HG03039 (cell line): ENCODE data around the gene NFKBIZ.
"Not testable (repeated sequence)": the region's sequence is repeated elsewhere in the genome, so short reads cannot be mapped to it uniquely, and the experiment has no call there.

Experiments
- ATAC-seq: cut with Tn5 transposase; IDR thresholded peaks from one replicate; pipeline ENCODE4 v1.9.1; 2021; ENCODE audit warnings: mild to moderate bottlenecking, moderate library complexity; ENCODE audit not compliant: unreplicated experiment

NFKBIZ gene

DNA sequence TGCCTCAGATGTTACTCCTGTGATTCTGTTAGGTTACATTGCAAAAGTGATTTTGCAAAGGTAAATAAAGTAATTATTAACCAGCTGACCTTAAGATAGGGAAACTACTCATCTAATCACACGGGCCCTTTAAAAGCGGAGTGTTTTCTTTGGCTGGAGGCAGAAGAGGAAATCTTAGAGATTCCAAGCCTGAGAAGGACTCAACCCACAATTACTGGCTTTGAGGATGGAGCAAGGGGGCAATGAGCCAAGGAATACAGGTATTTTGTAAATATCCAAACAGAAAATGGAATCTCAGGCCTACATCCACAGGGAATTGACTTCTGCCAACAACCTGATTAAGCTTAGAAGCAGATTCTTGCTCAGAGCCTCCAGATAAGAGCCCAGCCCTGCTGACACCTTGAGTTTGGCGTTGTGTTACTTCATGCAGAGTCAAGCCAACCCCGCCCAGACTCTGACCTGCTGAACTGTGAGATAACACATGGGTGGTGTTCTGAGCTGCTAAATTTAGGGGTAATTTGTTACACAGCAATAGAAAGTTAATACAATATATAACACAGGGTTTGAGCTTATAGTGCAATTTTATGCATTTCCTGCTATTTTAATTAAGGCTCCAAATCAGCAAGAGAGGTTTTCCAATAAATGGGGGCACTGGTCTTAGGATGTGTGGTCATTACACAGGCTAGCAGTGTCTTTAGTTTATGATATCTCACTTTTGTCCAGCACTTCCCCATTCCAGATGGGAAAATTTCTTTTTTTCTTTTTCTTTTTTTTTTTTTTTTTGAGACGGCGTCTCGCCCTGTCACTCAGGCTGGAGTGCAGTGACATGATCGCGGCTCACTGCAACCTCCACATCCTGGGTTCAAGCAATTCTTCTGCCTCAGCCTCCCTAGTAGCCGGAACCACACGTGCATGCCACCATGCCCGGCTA, 19.5 kb downstream of the NFKBIZ start:
- no peak for ATAC-seq

DNA sequence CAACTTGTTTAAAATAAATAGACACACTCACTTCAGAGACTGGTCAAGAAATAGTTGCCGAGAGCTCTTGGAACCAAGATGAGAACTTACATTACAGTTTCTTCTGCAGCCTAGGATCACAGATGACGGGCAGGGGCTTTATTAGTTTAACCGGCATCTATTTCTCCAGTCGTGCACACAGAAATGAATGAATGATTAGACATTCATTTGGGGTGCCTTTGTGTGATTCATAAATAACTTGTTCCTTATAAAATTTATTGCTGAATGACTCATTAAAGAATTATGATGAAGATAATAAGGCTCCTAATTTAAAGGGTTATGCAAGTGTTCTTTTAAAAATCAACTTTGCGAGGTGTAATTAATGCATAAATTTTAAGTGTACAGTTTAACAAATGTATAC, 20.8 kb downstream of the NFKBIZ start:
- no peak for ATAC-seq

DNA sequence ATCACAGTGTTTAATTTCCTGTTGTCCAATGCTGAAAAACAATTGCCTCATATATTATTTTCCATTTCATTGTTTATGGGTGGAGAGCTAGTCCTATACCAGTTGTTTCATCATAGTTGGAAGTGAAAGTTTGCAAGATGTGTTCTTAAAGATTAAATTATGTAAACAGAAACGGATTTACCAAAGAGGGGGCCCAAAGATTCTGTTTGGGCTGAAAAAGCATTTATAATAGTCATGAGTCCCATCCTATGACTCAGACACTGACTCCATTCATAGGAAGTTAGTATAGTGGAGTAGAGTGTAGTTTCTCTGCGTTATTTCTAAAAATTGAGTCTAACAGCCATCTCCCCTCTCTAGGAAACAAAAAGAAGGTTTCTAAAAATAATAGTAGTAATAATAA, 24.3 kb downstream of the NFKBIZ start:
- ATAC-seq: no peak

DNA sequence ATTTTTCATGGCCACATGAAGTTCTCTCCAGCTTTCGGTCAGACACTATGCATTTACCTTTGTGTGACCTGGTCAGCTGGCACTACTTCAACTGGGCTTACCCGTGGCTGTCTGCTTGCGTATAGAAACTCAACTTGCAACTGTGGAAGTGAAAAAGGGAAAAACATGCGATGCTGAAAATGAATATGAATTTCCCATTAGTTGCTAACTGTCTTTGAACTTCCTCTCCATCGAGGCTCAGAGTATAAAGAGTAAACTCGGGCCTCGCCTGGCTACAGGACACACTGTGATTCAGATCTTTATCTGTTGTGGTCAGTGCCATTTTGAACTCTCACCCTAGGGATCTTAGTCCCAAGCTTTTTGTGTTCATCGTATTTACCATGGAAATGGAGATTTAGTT, 26.8 kb downstream of the NFKBIZ start:
- no peak for ATAC-seq

DNA sequence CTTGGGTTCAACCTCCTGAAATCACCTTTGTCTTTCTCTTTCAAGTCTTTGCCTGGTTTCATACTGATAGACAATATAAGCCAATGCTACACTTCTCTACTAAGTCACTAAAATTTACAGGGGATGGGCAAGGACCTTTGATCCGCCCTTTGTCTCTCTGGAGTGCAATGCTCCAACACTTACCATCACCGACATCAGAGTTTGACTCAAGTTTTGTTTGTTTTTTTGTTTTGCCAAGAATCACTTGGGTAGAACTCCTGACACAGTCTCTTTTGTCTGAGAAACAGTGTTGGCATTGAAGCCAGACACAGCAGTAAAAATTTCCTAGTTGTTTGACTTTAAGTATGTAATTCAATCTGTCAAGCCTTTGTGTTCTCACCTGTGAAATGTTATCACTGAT, 29.3 kb downstream of the NFKBIZ start:
- no peak for ATAC-seq

DNA sequence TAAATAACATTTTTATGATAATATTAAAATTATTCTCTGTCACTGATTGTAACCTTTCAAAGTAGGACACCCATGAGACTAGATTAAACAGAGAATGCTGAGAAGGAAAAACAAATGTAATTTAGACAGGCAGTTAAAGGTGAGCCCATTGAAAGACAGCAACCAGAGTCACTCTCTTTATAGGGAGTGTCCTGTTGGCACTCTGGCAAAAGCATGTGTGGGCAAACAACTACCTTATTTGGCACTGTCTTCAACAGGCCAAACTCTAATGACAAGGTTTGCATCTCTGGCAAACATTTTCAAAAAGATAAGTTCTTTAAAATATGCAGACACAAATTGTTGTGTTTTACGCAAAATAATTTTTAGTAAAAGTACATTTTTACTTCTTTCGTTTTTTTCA, 29.8 kb downstream of the NFKBIZ start:
- ATAC-seq: no peak

DNA sequence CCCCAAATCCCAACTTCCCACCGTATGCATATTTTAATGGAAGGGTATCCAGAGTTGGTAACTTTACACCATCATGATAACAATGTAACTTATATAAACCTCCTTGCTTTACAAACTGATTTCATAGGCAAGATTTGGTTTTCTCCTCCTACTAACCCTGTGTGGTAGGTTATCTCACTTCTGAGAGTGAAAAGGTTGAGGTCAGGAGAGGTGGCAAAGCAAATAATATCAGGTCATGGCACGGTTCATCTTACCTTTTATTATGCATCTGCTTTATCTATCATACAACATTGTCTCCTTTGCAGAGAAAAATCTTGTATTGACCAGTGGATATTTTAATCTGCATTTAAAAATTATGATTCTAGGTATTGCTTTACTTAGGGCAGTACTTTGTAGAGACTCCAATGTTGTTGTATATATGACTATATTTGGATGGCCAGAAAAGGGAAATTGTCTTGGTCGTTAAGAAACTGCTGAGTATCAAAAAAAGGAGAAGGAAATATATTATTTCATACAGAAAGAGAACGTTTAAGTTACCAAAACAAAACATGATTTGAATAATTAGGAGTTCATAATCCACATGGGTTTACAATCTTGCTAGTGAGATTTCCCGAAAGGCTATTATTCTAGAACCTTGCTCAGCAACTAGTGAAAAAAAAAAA, 30.4 kb downstream of the NFKBIZ start:
- ATAC-seq: no peak

DNA sequence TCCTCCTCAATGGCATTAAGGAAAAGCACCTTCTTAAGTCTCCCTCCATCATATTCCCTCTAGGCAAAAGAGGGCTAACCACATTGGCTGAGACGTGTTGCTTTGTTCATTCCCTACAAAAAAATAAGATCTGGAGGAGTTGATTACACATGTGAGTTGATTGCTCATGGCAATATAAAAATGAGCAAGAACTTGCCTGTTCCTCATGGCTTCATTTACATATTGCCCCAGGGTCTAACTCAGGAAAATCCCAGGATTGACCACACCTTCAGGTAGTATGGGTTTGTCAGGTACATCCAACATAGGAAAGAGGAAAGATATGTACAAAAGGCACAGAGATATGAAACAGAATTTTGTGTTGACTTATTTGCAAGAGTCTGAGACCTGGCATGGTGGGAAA, 35.5 kb downstream of the NFKBIZ start:
- ATAC-seq: no peak

DNA sequence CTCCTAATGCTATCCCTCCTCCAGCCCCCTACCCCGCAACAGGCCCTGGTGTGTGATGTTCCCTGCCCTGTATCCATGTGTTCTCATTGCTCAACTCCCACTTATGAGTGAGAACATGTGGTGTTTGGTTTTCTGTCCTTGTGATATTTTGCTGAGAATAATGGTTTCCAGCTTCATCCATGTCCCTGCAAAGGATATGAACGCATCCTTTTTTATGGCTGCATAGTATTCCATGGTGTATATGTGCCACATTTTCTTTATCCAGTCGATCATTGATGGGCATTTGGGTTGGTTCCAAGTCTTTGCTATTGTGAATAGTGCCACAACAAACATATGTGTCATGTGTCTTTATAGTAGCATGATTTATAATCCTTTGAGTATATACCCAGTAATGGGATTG, 36.3 kb downstream of the NFKBIZ start:
- not testable (repeated sequence) for ATAC-seq

DNA sequence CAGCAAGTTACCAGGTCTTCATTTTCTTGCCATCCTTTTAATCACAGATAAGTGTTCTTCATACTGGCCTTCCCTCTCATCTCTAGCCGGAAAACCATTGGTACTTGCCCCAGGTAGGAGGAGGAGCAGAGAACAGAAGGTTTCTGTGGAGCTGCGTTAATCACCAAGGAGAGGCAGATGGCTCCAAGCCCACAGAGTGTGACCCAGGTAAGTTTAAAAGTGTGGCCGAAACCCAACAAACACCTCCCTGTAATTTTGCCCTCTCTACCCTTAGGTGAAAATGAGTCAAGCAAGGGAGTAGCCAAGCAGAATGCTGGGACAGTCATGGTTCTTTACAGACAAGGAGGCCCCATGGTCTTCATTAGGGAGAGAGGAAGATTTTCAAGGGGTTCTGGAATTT, 37.3 kb downstream of the NFKBIZ start:
- ATAC-seq: no peak

DNA sequence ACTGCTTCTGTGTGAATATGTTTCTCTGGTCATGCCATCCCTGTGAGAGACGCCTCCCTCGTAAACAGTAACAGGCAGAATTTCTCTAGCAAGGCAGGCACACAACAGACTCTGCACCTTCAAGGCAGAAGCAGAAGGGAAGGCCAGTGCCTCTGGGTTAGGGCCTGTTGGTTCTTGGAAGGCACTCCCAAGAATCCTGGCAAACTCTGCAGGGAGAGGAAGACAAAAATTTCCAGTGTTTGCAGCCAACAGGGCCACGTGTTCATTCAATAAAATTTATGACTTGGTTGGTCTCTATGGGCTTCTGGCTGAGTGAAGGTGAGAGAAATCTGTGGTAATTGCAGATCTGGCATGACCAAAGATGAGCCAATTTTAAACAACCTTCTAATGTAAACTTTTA, 39.3 kb downstream of the NFKBIZ start:
- ATAC-seq: no peak

DNA sequence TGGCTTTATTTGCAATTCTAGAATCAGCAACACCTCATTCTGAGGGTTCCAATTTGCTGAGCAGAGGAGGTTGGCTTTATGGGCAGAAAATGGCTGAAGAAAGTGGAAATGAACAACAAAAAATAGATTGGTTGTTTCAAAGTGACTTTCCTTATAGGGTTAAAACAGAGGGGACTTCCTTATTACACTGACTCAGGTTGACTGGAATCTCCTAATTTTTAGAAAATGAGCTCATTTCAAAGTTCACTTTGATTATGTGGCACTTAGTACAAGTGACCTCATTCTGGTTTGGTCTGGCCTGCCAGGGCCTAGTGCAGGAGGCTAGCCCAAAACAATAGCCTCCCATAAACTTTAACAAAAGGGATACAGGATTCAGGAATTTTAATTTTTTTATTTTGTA, 41.4 kb downstream of the NFKBIZ start:
- ATAC-seq: peak; percentile 83

DNA sequence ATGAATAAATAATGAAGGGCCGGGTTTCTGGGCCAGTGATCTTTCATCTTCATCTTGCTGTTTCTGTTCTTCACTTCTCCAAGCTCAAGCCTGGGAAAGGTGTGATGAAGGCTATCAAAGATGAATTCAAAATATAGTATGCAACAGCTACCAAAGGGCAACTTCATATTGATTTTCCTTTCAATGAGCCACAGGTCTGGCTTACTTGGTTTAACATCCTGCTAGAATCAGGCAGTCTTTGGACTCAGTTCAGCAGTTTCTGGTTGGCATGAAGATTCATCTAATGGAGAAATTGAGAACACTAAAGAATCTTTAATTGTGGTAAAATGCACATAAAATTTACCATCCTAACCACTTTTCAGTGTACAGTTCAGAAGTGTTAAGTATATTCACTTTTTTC, 43.3 kb downstream of the NFKBIZ start:
- ATAC-seq: no peak

DNA sequence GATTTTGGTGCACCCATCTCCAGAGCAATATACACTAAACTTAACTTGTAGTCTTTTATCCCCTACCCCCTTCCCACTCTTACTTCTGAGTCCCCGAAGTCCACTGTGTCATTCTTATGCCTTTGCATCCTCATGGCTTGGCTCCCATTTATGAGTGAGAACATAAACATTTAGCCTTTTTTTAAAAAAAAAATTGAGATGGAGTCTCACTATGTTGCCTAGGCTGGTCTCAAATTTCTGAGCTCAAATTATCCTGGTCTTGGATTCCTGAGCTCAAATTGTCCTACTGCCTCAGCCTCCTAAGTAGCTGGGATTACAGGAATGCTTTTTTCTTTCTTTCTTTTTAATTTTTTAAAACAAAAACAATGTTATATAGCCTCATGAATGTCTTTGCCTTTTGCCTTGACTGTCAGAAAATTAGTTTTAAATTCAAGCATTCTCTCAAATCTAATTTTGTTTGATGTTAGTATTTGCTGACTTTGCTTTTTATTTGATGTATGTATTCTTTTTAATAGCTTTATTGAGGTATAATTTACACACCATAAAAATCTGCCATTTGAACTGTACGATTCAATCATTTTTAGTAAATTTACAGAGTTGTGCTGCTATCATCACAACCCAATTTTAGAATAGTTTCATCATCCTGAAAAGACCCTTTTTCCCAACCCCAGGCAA, 46.9 kb downstream of the NFKBIZ start:
- no peak for ATAC-seq

DNA sequence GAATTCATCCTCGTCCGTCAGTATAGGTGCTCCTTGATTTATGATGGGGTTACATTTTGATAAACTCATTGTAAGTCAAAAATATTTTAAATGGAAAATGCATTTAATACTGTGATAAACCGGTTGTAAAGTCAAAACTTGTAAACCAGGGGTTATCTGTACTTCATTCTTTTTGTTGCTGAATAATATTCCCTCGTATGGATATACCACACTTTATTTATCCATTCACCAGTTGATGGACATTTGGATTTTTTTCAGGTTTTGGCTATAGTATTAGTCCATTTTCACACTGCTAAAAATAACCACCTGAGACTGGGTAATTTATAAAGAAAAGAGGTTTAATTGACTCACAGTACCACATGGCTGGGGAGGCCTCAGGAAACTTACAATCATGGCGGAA, 47.7 kb downstream of the NFKBIZ start:
- no peak for ATAC-seq

DNA sequence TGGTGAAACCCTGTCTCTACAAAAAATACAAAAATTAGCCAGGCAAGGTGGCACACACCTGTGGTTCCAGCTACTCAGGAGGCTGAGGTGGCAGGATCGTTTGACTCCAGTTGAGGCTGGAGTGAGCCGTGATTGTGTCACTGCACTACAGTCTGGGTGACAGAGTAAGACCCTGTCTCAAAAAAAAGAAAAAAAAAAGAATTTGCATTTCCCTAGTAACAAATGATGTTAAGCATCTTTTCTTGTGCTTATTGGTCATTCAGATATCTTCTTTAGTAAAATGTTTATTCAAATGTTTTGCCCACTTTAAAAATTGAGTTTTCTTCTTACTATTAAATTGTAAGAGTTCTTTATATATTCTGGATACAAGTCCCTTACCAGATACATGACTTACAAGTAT, 48.7 kb downstream of the NFKBIZ start:
- ATAC-seq: no peak

DNA sequence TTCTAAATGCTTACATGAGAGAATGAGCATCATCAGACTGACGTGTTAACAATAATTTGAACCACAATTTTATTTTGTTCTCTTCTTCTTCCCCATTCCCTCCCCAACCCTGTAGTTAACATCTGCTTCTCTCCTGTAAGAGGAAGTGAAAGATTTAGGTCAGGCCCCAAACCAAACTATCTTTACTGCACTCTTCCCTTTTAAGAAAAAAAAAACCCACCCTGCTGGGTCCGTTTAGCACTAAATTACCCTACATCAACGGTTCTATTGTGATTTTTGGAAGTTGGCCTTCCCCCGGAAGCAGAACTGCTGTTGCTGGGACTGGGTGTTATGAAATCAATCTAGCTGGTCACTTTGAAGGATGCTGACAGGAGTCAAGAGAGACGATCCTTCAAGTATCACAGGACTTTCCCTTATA, 49.4 kb downstream of the NFKBIZ start:
- peak; percentile 87 for ATAC-seq

DNA sequence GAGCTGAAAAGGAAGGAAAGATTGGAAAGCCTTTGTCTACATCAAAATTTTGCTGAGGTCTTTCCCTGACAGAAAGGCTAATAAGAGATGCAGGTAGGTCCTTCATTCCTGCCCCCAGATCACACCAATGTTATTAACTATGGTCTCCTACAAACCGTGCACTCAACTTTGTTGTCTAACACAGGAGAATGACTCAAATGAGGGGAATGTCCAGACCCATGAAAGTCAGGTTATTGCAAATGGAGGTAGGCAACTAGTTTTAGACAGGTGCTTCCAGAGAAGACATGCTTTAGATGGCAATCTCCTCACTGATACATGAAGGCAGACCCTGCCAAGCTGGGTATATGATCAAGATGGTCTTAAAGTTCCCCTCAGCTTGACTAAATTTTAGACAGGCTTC, 51.0 kb downstream of the NFKBIZ start:
- no peak for ATAC-seq

DNA sequence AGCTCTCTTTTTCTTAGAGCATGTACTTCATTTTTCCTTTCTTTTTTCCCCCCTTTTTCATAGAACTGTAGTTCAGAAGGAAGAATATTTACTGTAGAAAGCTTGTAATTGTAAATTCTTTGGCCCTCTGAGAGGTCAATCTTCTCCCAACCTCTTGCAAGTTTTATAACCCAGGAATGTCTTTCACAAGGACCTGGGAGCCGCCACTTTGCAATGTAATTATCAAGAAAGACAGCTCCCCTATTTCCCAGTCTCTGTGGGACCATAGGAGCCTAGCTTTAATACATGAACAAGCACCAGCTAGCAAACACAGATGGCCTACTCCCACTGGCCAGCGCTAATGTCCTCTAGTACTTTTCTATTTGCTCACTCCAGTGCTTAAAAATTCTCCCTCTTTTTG, 51.4 kb downstream of the NFKBIZ start:
- ATAC-seq: no peak

DNA sequence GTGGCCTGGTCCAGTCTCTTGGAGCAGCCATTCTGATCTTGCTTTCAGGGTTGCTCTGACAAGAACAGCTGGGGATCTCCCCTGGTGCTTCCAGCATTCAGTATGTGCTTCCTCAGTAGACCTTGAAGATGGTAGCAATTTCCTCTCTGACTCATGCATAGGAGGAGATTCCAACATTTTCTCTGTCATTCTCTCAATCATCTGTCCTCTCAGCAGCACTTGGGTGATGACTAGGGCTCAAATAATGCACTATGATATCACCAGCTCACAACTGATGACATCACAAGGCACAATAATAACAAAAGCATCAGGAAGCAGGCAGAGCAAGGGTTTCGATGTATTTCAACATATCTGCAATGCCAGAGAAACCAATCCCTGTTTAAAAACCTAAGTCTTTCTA, 52.7 kb downstream of the NFKBIZ start:
- ATAC-seq: peak; percentile 43

DNA sequence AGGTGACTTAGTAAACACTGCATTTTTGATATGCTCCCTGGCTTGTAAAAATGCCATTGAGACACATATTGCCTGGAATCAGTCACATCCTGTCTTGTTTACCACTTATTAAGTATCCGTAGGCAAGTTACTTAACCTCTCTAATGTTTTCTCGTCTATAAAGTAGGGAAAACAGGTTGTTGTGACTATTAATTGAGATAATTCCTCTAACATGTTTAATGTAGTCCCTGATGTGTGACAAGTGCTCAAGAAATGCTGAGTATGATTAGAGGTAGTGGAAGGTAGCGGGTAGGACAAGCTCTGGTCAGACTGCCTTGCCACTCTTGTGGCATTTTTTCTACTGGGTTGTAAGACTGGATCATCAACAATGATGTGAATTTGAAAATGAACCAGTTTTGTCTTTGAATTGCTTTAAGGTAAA, 54.1 kb downstream of the NFKBIZ start:
- ATAC-seq: no peak

DNA sequence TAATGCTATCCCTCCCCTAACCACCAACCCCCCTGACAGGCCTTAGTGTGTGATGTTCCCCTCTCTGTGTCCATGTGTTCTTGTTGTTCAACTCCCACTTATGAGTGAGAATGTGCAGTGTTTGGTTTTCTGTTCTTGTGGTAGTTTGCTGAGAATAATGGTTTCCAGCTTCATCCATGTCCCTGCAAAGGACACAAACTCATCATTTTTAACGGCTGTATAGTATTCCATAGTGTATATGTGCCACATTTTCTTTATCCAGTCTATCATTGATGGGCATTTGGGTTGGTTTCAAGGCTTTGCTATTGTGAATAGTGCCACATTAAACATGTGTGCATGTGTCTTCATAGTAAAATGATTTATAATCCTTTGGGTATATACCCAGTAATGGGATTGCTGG, 56.3 kb downstream of the NFKBIZ start:
- not testable (repeated sequence) for ATAC-seq
